Upper lobe of left lung (tissue), 6 donors: ENCODE data around the gene BMP8A. TPM values are rescaled to one million over a fixed set of nuclear protein-coding genes. Genes with fewer than 3 reads are reported as not detected.
A peak's percentile ranks its signal among the peaks of the same experiment; 100 is the strongest.
"Not testable (repeated sequence)": the region's sequence is repeated elsewhere in the genome, so short reads cannot be mapped to it uniquely, and the experiment has no call there.

Experiments
- ATAC-seq, 2 donors: fragments of 200-7000 bp; cut with Tn5 transposase; one replicate each; pipeline ENCODE4 v1.9.1; 2022; ENCODE audit warnings: mild to moderate bottlenecking in 2 of 2, moderate library complexity in 2 of 2; ENCODE audit not compliant: low FRiP score in 2 of 2
- DNase-seq, 2 donors: peaks; one replicate each; pipeline ENCODE4 v3.0.0-alpha.2; 2019 to 2020
- H3K27ac ChIP-seq, 4 donors: fragments of 200-600 bp; sonication (generic); one replicate each; pipeline ENCODE4 v1.5.1; 2016 to 2019
- H3K27me3 ChIP-seq, 4 donors: fragments of 200-600 bp; sonication (generic); one replicate each; pipeline ENCODE4 v1.5.1; 2017 to 2019
- H3K36me3 ChIP-seq, 4 donors: fragments of 200-600 bp; sonication (generic); one replicate each; pipeline ENCODE4 v1.5.1; 2016 to 2019
- H3K4me1 ChIP-seq, 4 donors: fragments of 200-600 bp; sonication (generic); one replicate each; pipeline ENCODE4 v1.5.1; 2018 to 2019
- H3K4me3 ChIP-seq, 4 donors: fragments of 200-600 bp; sonication (generic); one replicate each; pipeline ENCODE4 v1.5.1; 2017 to 2019; ENCODE audit warnings: mild to moderate bottlenecking in 2 of 4, moderate library complexity in 1 of 4
- H3K9me3 ChIP-seq, 4 donors: fragments of 200-600 bp; sonication (generic); one replicate each; pipeline ENCODE4 v1.5.1; 2018 to 2019
- CTCF ChIP-seq, 6 experiments: fragments of 450-650 bp in 4 of 6; fragments of 200-600 bp in 2 of 6; sonication (generic) in 2 of 6; IDR thresholded peaks; one replicate each; pipeline ENCODE4 v1.5.1; 2016 to 2019; ENCODE audit warnings: antibody characterized with exemption in 6 of 6
- EP300 ChIP-seq, 4 donors: sonication (generic); formaldehyde crosslinking; IDR thresholded peaks; one replicate each; pipeline ENCODE4 v1.5.1; 2017; ENCODE audit warnings: antibody characterized with exemption in 4 of 4, control low read depth in 2 of 4
- POLR2A ChIP-seq, 4 donors: fragments of 450-650 bp; IDR thresholded peaks; one replicate each; pipeline ENCODE4 v1.5.1; 2016 to 2017; ENCODE audit warnings: antibody characterized with exemption in 4 of 4, mild to moderate bottlenecking in 2 of 4
- POLR2AphosphoS5 ChIP-seq, 2 donors: sonication (generic); formaldehyde crosslinking; IDR thresholded peaks; one replicate each; pipeline ENCODE4 v1.5.1; 2017; ENCODE audit warnings: antibody characterized with exemption in 2 of 2
- WGBS, 2 donors: methylation state at CpG; one replicate each; pipeline ENCODE4 v1.1.5; 2017 to 2018; 5-methylcytosine and 5-hydroxymethylcytosine counted together
- total RNA-seq, 6 donors: library from RNA; depleted of rRNA in 4 of 6; stranded (reverse); fragments of >200 nt in 4 of 6; gene quantifications; one replicate each; pipeline versions ENCODE4 v1.1.0 to v1.2.1, GENCODE V29; 2016 to 2021
- donor health status: DM: no; HTN: no; CAD: no; lungs with moderate emphysema.
- donor health status: DM: no; HTN: yes; CAD: no; lungs with severe emphysema.

The BMP8A gene
- total RNA-seq, 6 donors from 2014 or later = 0.30 to 1.4 (median 0.88) TPM; not detected in 1

GRCh38 chr1:39470040-39470439 is 21.4 kb upstream of the BMP8A start:
- Histone ChIP-seq H3K36me3 (peaks cover 15 to 100% (median 71%) of the 10 kb centered on the region in 4 donors), H3K27me3 (no peaks in the 10 kb centered on the region), H3K4me1 (no peaks in the 10 kb centered on the region), H3K27ac (no peak overlapping the region), H3K4me3 (no peak overlapping the region), H3K9me3 (no peaks in the 10 kb centered on the region)
- DNase-seq (no peak), ATAC-seq (no peak)
- no peak for TF ChIP-seq CTCF (IDR thresholded peaks at IDR 0.05)
- TF ChIP-seq POLR2A (IDR thresholded peaks at IDR 0.05) = no peak
- no peak for TF ChIP-seq POLR2AphosphoS5 (IDR thresholded peaks at IDR 0.05)
- TF ChIP-seq EP300 (IDR thresholded peaks at IDR 0.05) = no peak

GRCh38 chr1:39472826-39473225 is 18.6 kb upstream of the BMP8A start:
- ATAC-seq (no peak), DNase-seq (no peak)
- TF ChIP-seq CTCF (IDR thresholded peaks at IDR 0.05) (no peak), EP300 (IDR thresholded peaks at IDR 0.05) (no peak), POLR2AphosphoS5 (IDR thresholded peaks at IDR 0.05) (no peak), POLR2A (IDR thresholded peaks at IDR 0.05) (no peak)
- peaks cover 10 to 95% (median 56%) of the 10 kb centered on the region in 4 donors for H3K36me3 ChIP-seq
- no peaks in the 10 kb centered on the region for H3K27me3 ChIP-seq
- no peaks in the 10 kb centered on the region for H3K9me3 ChIP-seq
- no peak overlapping the region for H3K4me3 ChIP-seq
- H3K4me1 ChIP-seq = no peaks in the 10 kb centered on the region
- WGBS, 2 donors = 88 to 92% methylated on average over 7 of the region's 7 CpGs
- H3K27ac ChIP-seq = no peak overlapping the region

GRCh38 chr1:39473324-39473723 is 18.1 kb upstream of the BMP8A start:
- peaks cover 6 to 94% (median 55%) of the 10 kb centered on the region in 4 donors for H3K36me3 ChIP-seq
- DNase-seq (no peak), ATAC-seq (no peak)
- H3K4me3 ChIP-seq = no peak overlapping the region
- no peaks in the 10 kb centered on the region for H3K4me1 ChIP-seq
- H3K27ac ChIP-seq = no peak overlapping the region
- 95% methylated on average over 4 of the region's 4 CpGs for WGBS, 2 donors
- H3K9me3 ChIP-seq = no peaks in the 10 kb centered on the region
- no peaks in the 10 kb centered on the region for H3K27me3 ChIP-seq
- TF ChIP-seq EP300 (IDR thresholded peaks at IDR 0.05) (no peak), POLR2AphosphoS5 (IDR thresholded peaks at IDR 0.05) (no peak)

- 79 to 81% methylated on average over 4 of the region's 4 CpGs for WGBS, 2 donors
- Histone ChIP-seq H3K27me3 (no peaks in the 10 kb centered on the region), H3K27ac (no peak overlapping the region), H3K9me3 (no peaks in the 10 kb centered on the region), H3K4me3 (no peak overlapping the region), H3K36me3 (peaks cover 9 to 94% (median 54%) of the 10 kb centered on the region in 4 donors), H3K4me1 (no peaks in the 10 kb centered on the region)
- DNase-seq (no peak), ATAC-seq (no peak)
- TF ChIP-seq POLR2A (IDR thresholded peaks at IDR 0.05) (no peak), CTCF (IDR thresholded peaks at IDR 0.05) (no peak), POLR2AphosphoS5 (IDR thresholded peaks at IDR 0.05) (no peak), EP300 (IDR thresholded peaks at IDR 0.05) (no peak)
Observed at GRCh38 chr1:39474810-39475209, 16.6 kb upstream of the BMP8A start.

- DNase-seq, H3K4me3 ChIP-seq, H3K4me1 ChIP-seq, H3K27ac ChIP-seq, H3K9me3 ChIP-seq, H3K27me3 ChIP-seq, ATAC-seq: not testable (repeated sequence)
- 56 to 76% methylated on average over 1 of the region's 1 CpG for WGBS, 2 donors
- H3K36me3 ChIP-seq = peaks cover 17 to 94% (median 56%) of the 10 kb centered on the region in 4 donors
Observed at GRCh38 chr1:39475551-39475950, 15.9 kb upstream of the BMP8A start.

- H3K4me1 ChIP-seq = no peaks in the 10 kb centered on the region
- no peak for DNase-seq
- no peak for ATAC-seq
- peak overlapping the region in 1 of 4 donors; percentile 19 for H3K27ac ChIP-seq
- TF ChIP-seq POLR2AphosphoS5 (IDR thresholded peaks at IDR 0.05) = no peak
- no peak for TF ChIP-seq POLR2A (IDR thresholded peaks at IDR 0.05)
- TF ChIP-seq CTCF (IDR thresholded peaks at IDR 0.05) = no peak
- no peak for TF ChIP-seq EP300 (IDR thresholded peaks at IDR 0.05)
- H3K27me3 ChIP-seq = no peaks in the 10 kb centered on the region
- peaks cover 29 to 94% (median 59%) of the 10 kb centered on the region in 4 donors for H3K36me3 ChIP-seq
- H3K4me3 ChIP-seq = no peak overlapping the region
- no peaks in the 10 kb centered on the region for H3K9me3 ChIP-seq
- 78 to 79% methylated on average over 5 of the region's 5 CpGs for WGBS, 2 donors
Observed at GRCh38 chr1:39478126-39478915, 13.1 kb upstream of the BMP8A start.
